Retina (tissue), 1 donor: ENCODE measurements around the gene B3GNT2.
A peak's percentile ranks its signal among the peaks of the same experiment; 100 is the strongest.

Source experiments
- DNase-seq: peaks from one replicate; pipeline ENCODE4 v3.0.0-alpha.2; 2016

The B3GNT2 gene

DNA sequence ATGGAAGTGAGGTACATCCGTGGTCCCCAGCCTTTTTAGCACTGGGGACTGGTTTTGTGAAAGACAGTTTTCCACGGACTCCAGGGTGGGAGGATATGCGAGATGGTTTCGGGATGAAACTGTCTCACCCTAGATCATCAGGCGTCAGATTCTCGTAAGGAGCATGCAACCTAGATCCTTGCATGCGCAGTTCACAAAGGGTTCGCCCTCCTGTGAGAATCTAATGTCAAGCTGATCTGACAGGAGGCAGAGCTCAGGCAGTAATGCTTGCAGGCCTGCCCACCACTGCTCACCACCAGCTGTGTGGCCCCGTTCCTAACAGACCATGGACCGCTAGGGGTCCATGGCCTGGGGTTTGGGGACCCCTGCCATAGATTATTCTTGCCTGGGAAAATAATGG lies 11.6 kb downstream of the B3GNT2 start:
- peak; percentile 53 for DNase-seq

DNA sequence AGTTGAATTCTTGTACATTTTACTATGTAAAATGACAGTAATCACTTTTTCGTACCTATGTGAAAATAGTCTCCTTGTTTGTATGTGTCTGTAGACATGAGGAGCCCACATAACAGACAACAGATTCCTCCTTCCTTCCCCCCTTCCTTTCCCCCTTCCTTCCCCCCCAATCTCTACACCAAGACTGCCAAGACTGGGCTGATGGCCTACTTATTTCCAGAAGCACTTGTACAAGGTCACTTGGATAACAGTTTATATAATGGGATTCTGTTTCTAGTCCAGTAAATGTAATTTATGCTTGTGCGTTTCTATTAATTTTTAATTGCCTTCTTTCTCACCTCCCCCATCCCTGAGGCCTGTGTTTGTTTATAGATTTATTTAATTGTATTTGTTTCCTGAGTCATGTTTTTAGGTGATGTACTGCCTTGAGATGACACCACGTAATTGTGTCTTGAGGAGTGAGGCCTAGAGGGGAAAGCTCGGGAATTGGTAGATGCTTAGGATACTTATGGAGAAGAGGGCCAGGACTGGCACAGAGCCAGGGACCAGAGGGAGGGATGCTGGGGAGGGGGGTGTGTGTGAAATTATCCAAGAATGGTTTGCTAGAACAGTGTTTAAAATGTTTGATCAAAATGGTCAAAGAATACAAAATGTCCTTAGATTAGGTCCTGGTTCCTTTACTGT lies 12.3 kb downstream of the B3GNT2 start:
- DNase-seq, result no peak

DNA sequence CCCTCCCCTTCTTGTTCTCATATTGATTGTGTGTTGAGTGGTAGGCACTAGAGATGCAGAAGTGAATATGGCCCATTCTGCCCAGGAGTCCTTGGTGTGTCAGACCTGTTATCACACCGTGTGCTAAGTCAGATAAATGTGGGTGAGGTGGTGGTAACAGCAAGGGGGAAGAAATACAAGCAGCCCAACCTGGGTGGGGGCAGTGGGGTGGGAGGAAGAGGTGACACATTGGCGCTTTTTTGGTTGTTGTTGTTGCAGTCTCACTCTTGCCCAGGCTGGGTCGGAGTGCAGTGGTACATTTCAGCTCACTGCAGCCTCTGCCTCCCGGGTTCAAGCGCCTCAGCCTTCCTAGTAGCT lies 12.8 kb downstream of the B3GNT2 start:
- no peak for DNase-seq

DNA sequence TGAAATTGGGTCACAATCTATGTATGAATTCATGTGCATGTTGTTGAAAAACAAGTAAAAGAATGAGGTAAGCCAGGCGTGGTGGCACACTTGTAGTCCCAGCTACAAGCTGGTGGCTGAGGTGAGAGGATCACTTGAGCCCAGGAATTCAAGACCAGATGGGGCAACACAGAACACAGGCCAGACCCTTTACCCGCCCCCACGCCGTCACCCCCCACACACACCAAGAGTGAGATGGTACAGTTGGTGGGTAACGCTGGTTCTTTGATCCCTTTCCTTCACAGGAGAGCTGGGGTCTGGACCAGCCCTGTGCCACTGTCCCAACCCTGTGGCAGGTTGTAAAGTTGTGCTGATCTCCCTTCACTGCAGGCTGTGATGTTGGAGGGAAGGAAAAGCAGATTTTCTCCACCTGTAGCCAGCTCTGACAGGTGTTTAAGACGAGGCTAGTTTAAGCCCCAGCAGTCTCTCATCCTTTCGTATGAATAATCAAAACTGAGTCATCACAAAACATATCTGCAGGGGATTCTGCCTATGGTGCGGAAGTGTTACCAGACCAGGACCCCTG lies 13.6 kb downstream of the B3GNT2 start:
- DNase-seq, result no peak

DNA sequence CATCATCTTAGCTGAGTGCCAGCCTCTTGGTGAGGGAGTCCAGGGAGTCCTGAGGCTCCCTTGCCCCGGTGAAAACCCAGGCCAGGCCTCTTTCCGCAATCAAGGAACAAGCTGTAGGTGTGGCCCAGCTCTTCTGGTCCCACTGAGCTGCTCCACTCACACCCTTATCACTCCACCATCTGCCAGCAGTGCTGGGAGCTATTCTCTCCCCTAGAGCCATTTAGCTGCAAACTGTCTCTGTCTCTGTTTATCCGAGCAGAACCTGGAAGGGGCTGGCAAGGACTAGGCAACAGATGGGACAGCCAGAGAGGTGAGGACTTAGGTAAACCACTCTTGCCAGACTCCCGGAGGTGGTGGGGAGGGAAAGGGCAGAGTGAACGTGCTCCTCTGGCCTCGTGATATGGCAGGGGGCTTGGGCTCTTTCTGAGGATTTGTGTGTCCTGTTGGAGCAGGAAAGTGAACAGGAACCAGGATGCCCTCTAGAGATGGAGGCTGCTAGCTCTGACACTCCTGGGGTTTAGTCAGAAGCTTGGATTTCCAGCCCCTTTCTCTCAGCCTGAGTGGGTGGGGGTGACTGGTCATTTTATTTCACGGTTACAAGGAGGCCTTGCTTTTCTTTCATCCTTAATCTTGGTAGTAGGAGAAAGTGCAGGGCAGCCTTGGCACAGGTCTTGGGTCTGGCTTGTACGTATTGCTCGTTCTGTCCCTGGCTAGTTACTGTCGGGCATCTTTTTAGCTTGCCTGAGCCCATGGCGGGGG lies 19.6 kb downstream of the B3GNT2 start:
- DNase-seq, result no peak

DNA sequence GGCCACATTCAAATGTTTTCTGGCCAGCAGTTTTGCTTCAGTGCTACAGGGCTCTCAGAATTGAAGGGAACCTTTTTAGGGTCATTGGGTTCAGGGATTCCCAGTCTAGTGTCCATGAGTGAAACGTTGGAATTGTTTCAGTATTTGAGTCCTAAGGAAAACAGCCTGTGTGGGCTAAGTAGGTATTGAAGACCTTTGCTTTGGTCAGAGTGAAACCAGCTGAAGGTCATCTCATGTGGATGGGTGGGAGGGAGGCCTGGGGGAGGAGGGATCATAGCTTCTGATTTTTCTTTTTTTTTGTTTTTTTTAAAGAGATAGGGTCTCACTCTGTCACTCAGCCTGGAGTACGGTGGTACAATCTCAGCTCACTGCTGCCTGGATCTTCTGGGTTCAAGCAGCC lies 20.2 kb downstream of the B3GNT2 start:
- no peak for DNase-seq

DNA sequence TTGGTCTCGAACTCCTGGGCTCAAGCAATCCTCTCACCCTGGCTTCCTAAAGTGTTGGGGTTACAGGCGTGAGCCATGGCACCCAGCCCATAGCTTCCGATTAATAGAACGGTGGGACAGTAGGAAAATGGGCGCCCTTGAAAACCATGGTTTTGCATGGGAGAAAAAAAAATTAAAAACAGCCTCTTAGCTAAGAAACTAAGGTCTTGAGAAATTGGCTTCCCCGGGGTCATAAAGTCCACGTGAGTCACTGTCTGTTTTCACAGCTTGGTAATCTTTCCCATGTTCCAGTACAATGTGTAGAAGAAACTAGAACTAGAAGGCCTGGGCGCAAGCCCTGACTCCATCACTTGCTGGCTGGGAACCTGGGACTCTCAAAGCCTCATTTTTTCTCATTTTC lies 20.7 kb downstream of the B3GNT2 start:
- no peak for DNase-seq

DNA sequence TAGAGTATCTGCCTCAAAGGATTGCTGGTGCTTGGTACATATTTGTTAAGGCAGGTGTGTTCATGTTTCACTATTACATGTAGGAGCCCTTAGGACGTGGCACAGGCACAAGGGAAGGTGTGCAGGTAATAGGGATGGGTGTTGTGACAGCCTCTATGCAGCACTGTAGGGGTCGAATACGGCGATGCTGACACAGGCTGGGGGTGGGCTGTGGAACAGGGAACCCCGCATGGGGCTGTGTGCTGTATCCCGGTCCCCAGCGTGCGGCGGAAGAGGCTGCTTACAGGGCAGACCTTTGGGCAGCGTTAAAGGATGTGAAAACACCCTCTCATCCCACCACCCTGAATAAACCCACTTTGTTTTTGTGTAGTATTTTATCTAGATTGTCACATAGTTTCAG lies 21.5 kb downstream of the B3GNT2 start:
- no peak for DNase-seq

DNA sequence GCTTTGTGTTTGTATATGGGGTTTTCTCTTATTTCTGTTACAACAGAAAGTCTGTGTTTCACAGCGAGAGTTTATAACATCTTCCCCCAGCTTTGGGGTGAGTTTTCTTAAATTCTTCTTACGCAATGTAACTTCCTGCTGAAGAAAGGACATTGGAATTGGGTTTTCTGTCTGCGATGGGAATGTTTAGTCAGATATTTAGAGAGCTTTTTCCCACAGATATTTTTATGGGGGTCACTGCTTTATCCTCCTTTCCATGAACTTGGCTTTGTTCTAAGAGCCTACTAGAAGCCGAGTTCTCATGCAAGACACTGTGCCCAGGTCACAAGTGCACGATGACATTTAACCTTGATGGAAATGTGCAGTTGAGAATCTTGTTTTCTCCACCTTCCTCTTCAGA lies 22.1 kb downstream of the B3GNT2 start:
- no peak for DNase-seq

DNA sequence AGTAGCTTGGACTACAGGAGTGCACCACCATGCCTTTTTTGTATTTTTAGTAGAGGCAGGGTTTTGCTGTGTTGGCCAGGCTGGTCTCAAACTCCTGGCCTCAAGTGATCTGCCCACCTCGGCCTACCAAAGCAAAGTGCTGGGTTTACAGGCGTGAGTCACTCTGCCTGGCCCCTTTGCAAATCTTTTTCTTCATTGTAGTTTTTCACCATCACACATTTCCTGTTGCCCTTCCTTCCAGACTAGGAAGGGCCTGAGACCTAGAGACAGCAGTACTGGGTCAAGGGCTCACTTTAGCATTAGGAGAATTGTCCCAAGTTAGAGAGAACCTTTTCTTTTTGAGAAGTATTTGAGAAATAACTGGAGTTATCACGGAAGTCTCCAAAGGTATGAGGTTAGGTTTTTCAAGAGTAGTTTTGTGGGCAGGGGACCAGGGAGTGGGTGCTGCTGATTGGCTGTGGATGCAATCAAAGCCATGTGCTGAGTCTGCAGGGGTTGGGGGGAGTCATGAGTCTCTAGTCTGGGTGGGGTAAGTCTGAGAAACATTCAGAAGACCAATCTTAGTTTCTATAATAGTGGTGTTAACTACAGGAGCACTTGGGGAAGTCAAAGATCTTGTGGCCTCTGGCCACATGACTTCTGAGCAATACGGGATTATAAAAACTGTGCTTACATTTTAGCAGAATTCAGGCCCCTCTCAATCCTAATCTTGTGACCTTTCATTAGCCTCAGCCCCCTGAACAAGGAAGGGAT lies 23.7 kb downstream of the B3GNT2 start:
- DNase-seq, result no peak

DNA sequence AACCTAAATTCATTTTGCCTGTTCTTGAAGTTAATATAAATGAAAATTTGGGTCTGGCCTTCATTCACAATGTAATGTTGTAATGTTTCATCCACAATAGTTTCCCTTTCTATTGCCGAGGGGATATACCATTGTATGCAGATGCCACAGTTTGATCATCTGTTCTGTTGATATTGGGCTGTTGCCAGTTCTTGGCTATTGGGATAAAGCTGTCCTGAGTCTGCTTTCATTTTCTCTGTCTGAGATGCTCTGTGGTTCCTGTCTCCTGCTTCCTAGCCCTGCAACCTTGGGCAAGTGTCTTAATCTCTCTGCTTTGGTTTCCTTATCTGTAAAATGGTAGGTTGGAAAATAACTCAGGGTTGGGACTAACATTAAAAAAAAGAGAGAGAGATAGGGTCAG lies 25.2 kb downstream of the B3GNT2 start:
- no peak for DNase-seq

DNA sequence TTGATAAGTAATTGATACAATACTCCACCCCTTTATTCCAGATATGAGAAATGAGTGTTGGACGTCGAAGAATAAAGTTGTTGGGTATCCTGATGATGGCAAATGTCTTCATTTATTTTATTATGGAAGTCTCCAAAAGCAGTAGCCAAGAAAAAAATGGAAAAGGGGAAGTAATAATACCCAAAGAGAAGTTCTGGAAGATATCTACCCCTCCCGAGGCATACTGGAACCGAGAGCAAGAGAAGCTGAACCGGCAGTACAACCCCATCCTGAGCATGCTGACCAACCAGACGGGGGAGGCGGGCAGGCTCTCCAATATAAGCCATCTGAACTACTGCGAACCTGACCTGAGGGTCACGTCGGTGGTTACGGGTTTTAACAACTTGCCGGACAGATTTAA lies 26.3 kb downstream of the B3GNT2 start:
- no peak for DNase-seq

DNA sequence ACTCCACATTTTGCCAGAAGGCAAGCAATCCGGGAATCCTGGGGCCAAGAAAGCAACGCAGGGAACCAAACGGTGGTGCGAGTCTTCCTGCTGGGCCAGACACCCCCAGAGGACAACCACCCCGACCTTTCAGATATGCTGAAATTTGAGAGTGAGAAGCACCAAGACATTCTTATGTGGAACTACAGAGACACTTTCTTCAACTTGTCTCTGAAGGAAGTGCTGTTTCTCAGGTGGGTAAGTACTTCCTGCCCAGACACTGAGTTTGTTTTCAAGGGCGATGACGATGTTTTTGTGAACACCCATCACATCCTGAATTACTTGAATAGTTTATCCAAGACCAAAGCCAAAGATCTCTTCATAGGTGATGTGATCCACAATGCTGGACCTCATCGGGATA lies 26.8 kb downstream of the B3GNT2 start:
- DNase-seq, result no peak

DNA sequence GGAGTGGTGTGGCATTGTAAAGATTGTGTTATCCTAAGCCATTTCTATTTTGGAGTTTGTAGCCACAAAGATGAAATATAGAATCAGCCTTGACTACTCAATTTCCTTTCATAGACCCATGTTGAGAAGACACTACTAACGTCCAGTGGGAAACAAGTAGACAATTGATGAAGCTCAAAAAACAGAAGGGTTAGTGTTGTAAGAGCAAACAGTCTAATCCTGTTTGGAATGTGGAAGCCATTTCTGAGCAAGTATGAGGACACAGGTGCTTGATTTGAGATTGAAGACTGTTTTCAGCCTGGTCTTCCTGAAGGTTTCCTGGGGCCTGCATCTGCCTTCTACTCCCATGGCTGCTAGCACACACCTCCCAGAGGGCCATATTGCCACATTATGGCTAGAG lies 29.1 kb downstream of the B3GNT2 start:
- no peak for DNase-seq

DNA sequence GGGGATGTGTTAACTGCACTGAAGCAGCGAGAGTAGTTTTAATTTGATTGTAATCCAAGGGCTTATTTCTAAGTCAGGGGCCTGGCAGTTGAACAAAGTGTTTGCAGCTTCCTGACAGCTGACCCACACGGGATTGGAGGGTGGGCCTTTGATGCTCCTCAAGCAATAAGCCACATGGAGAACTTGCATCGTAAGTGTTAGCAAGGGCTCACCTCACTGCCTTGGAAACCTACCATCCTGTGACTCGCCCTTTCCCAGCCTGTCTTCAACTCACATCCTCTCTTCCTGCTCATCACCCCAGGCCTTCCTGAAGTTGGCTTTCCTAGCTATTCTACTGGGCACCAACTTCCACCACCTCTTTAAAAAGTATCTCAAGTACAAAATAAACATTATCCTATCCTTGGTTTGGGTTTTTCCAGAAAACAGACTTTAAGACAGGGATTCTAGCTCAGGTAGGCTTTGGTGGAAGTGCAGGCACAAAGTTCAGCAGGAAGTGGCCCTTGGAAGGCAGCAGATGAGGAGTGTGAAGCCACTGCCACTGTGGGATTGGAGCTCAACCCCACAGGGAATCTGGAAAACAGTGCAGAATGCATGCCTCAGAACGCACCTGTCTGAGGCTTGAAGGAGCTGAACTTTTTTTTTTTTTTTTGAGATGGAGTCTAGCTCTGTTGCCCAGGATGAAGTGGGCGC lies 31.6 kb downstream of the B3GNT2 start:
- DNase-seq, result no peak

DNA sequence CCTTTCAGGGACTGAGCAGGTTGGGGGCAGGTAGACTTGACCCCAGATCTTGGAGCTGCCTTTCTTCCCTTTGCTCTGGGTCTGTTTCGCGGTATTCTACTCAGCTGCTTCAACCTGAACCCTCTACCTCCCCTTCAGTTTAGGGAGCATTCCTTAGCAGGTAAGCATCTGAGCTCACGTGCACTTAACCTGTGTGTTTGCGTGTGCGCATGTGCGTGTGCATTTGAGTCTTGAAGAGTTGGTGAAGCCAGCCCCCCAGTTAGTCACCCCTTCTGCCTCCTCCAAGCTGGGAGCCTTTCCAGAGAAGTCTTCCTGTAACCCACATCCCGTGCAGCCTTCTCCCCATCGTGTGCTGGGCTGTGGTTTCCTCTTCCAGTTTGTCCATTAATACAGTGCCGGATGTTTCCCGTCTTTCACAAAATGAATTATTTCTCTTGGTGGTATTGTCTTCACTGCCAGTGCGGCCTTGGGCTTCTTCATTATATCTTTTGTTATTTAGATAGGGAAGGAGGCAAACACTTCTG lies 33.2 kb downstream of the B3GNT2 start:
- DNase-seq, result no peak

DNA sequence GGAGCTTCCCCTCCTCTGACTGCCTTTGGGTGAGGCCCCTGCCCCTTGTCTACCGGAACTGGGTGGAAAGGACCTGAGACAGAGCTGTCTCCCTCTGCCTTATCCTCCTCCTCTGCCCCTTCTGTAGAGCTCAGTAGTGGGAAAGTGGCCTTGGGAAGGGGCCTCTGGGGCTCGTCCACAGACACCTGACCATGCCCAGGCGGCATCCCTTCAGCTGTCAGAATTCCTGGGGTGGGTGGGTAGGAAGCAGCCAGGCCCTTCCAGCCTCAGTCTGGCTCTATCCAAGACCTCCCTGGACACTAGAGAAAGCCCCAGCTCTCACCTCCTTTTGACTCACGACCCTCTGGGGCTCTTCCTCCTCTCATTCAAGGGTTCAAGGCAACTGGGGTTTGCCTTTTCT lies 35.6 kb downstream of the B3GNT2 start:
- DNase-seq, result no peak

DNA sequence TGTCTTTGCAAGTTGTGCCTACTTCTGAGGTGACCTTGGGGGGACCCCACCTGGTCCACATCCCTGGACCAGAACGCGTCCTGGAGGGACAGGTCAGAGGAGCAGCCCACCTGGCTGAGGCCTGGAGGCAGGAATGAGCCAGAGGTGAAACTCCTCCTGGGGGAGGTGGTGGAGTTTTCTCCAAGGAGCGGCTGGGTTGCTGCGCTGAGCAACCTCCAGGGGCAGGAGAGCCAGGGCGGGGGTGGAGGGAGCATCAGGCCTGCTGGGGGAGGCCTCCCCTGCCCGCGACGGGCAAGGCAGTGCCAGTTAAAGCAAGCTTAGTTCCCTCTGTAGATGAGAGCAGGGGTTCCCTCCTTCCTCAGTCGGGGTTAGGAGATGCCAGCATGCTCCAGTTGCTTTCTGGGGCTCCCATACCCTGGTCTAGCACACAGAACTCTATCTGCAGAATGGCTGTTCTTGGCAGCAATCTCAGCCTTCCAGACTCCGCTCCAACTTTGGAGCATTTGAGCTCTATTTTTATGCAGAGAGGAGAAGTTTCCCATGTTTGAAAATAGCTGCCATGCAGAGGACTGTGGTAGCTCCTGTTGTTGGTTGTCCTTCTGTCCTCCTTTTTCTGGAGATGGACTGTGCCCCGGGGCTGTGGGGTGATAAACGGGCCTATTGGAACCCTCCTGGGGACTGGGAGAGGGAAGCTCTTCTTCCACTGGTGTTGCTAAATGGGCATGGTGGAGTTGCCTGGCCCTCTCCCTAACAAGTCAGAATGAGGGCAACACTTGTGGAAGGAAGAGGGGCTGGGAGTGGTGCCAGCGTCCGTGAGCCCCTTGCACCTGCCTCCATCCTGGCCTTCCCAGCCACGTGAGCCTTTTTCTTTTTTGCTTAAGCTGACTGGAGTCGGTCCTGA lies 39.1 kb downstream of the B3GNT2 start:
- DNase-seq, result no peak

DNA sequence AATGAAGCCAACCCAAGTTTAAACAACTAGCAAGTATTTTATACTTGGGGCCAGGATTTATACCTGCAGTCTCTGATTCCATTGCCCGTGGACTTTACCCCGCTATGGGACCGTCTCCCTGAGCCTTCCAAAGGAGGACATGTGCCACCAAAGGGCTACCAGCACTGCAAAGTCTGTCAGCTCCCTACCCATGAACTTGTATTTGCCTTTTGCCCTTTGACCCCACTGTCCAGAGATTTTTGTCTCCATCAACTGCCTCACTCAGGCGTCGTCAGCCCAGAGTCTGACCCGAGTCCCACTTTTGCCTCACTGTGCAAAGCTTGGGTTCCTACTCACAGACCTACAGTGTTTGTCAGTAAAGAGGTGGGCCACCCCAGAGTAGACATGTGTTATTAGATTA lies 40.6 kb downstream of the B3GNT2 start:
- DNase-seq, result no peak

DNA sequence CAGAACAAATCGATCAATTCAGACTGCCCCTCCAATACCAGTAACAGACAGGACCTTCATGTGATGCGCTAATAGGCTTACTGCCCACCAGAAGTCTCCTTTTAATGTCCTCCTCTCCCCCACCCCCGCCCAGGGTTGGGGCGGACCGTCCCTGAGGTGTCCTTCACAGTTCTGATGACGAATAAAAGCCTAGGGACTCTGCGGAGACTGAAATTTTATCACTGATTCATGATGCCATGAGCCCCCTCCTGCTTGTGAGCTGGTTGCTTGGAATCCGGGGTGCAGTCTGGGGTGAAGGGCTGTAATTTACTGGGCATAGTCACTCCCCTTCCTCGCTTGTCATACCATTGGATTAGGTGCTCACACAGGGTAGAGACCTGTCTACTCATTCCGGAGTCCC lies 42.3 kb downstream of the B3GNT2 start:
- DNase-seq, result no peak

DNA sequence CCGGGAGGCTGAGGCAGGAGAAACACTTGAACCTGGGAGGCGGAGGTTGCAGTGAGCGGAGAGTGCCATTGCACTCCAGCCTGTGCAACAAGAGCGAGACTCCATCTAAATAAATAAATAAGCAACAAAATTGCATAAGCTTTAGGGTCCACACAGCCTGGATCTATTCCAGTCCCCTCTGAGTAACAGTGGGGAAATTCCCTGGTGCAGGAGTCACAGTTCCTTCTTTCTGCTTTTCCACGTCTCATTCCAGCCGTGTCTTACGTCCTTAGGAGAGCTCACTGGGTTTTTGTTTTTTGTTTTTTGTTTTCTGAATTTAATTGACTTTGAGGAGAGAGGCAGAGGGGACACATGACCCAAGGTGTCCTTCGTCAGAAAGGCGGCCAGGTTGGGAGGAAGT lies 44.6 kb downstream of the B3GNT2 start:
- DNase-seq, result no peak

DNA sequence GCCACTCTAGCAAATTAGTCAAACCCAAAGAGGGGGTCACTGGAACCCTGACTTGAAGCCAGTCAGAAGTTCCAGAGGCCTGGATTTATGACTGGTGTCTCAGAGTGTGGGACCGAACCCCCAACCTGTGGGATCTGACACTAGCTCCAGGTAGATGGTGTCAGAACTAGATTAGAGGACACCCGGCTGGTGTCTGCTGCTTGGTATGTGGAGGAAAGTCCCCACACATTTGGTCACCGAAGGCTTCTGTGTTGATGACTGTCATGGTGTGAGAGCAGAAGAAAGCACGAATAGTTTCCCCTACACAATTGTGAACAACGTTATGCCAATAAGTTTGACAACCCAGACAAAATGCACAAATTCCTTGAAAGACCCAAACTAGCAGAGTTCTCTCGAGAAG lies 48.1 kb downstream of the B3GNT2 start:
- DNase-seq, result no peak
